ENCODE results near the gene IKBKE. TPM values are rescaled to one million over a fixed set of nuclear protein-coding genes. Genes with fewer than 3 reads are reported as not detected.

The IKBKE gene
- total and polyA plus RNA-seq, 2 of the 8 experiments (the other 6 are each of a cell fraction or from before 2014, with no cell fraction given): 8.6 to 12.0 TPM

DNA sequence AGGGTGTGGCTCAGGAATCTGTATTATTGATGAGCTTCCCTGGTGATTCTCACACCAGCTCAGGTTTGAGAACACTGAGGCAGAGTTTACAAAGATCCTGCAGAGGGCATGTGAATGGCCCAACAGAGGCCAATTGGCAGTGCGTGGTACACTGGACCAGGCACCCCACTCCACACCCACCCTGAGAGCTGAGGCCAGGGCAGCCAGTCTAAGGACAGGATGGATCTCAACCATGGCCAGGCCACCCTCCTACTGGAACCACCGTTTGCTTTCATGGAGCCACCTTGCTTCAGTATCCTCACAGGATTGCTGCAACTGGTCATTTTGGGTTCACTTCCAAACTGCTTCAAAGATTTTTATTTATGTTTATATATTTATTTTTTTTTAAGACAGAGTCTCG is 29.8 kb downstream of the IKBKE start:
- H3K56ac ChIP-seq (replicated peaks; ENCODE audit: insufficient read length, low read depth, low read length): no peak overlapping the region
- TF ChIP-seq ZNF274 (IDR thresholded peaks at IDR 0.05; ENCODE audit: borderline replicate concordance, extremely low read depth, low read length) (no peak), SRF (IDR thresholded peaks at IDR 0.05; ENCODE audit: low read depth, low read length) (no peak), SUZ12 (IDR thresholded peaks at IDR 0.05; ENCODE audit: low read length) (no peak)
- TF ChIP-seq, protein P1, sequence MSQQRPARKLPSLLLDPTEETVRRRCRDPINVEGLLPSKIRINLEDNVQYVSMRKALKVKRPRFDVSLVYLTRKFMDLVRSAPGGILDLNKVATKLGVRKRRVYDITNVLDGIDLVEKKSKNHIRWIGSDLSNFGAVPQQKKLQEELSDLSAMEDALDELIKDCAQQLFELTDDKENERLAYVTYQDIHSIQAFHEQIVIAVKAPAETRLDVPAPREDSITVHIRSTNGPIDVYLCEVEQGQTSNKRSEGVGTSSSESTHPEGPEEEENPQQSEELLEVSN (IDR thresholded peaks at IDR 0.05): no peak

More for the DNA sequence above, 29.8 kb downstream of the IKBKE start:
- H2BK5ac ChIP-seq (ENCODE audit: low read depth, low read length): no peak overlapping the region; the same call in 1 of the 2 replicates
- H4K5ac ChIP-seq (ENCODE audit: insufficient read length, low read depth, low read length): no peak overlapping the region
- POLR2A ChIA-PET (ENCODE audit: partially characterized antibody): interaction anchor here (1.2 kb wide), 1 partner anchor 15 kb away, joined by 3 read pairs; no protein-coding TSS in a partner anchor
- no peak overlapping the region for H3K14ac ChIP-seq (ENCODE audit: insufficient read length)
- no peak overlapping the region for H2AK5ac ChIP-seq (ENCODE audit: low read depth, low read length)
- peaks cover 0 to 5% (median 2%) of the 10 kb centered on the region in 4 experiments; a peak in 1 of 7 replicates for H3K4me1 ChIP-seq (replicated peaks in 1 of 4; ENCODE audit: control insufficient read depth in 3 of 4, insufficient read depth in 4 of 4, low read length in 3 of 4)
- H3K23ac ChIP-seq (ENCODE audit: insufficient read length): no peak overlapping the region
- H4K8ac ChIP-seq (ENCODE audit: extremely low read depth, insufficient read depth, low read length): no peak overlapping the region
- H3K36me3 ChIP-seq (ENCODE audit: control insufficient read depth in 2 of 4, insufficient read depth in 4 of 4, low read length in 3 of 4): no peaks in the 10 kb centered on the region
- no peak overlapping the region for H2BK120ac ChIP-seq (replicated peaks; ENCODE audit: low read depth, low read length)
- H4K91ac ChIP-seq (replicated peaks; ENCODE audit: insufficient read length, low read length): no peak overlapping the region
- no peak overlapping the region for H3K4me2 ChIP-seq (ENCODE audit: insufficient read depth in 1 of 2, low read depth in 2 of 2, low read length in 2 of 2)
- no peaks in the 10 kb centered on the region for H3K79me2 ChIP-seq (ENCODE audit: control insufficient read depth in 1 of 2, insufficient read depth in 2 of 2, low read length in 2 of 2)
- DNase-seq (ENCODE audit: low read depth in 1 of 2, low spot score in 2 of 2): no peak
- H2BK15ac ChIP-seq (ENCODE audit: low read length): 0 out of 2 replicates have a peak overlapping the region, but pooled peaks have one; percentile 36
- H3K4me3 ChIP-seq (ENCODE audit: extremely low read depth in 1 of 4, insufficient read depth in 2 of 4, low read depth in 3 of 4, low read length in 4 of 4): no peak overlapping the region
- CTCF ChIA-PET (ENCODE audit: partially characterized antibody): interaction anchor here (0.6 to 13.3 kb wide), 16 partner anchors 10 to 559 kb away, joined by 3 to 167 read pairs (median 4); partner anchors contain the start of gene IKBKE
- H3K27me3 ChIP-seq (replicated peaks in 1 of 4; ENCODE audit: control insufficient read depth in 3 of 4, extremely low read depth in 1 of 4, insufficient read depth in 3 of 4, low read length in 3 of 4): peaks cover 0 to 4% (median 3%) of the 10 kb centered on the region in 4 experiments; a peak in 4 of 7 replicates
- no peaks in the 10 kb centered on the region for H3K9me3 ChIP-seq (ENCODE audit: insufficient read depth in 2 of 2, low read depth in 1 of 2, low read length in 1 of 2)
- H2AFZ ChIP-seq (ENCODE audit: low read length): no peak overlapping the region
- no peaks in the 10 kb centered on the region for H3K79me1 ChIP-seq (ENCODE audit: low read depth, low read length)
- no peak overlapping the region for H2BK12ac ChIP-seq (ENCODE audit: low read depth, low read length)
- H3K18ac ChIP-seq (ENCODE audit: extremely low read depth, low read length): no peak overlapping the region
- H3K23me2 ChIP-seq (ENCODE audit: low read depth, low read length): no peaks in the 10 kb centered on the region; the same call in 1 of the 2 replicates
- FAIRE-seq: no peak
- H4K20me1 ChIP-seq (replicated peaks in 1 of 2; ENCODE audit: control insufficient read depth in 1 of 2, insufficient read depth in 2 of 2, low read length in 2 of 2): peaks cover 0 to 2% of the 10 kb centered on the region in 2 experiments
- H2BK20ac ChIP-seq (ENCODE audit: low read length): no peak overlapping the region
- H3K27ac ChIP-seq (ENCODE audit: low read depth, low read length): no peak overlapping the region
- no peak overlapping the region for H3K4ac ChIP-seq (replicated peaks; ENCODE audit: insufficient read length, low read depth, low read length)
- WGBS, 2 experiments (ENCODE audit: extremely low coverage in 1 of 2, insufficient coverage in 1 of 2, insufficient read length in 1 of 2, insufficient replicate concordance in 2 of 2, low coverage in 1 of 2, low lambda C conversion rate in 2 of 2, missing lambda C conversion rate in 1 of 2): 92% methylated on average over 3 of the region's 3 CpGs; no CpG with 5 or more reads in 1 of the 2 experiments
- no peak overlapping the region for H3K9ac ChIP-seq (replicated peaks in 1 of 4; ENCODE audit: extremely low read depth in 1 of 4, low read depth in 3 of 4, low read length in 3 of 4)

Data from H1 (cell line).